Measurements from ENCODE around the gene TSR1. TPM values are rescaled to one million over a fixed set of nuclear protein-coding genes. Genes with fewer than 3 reads are reported as not detected.

The TSR1 gene
- total RNA-seq, 1 experiment from 2014 or later = 42.5 TPM

- TF ChIP-seq EZH2 (IDR thresholded peaks at IDR 0.05; ENCODE audit: low read depth) (no peak), CTCF (conservative IDR thresholded peaks at IDR 0.05) (no peak)
- H3K27ac ChIP-seq = no peak overlapping the region
- H3K36me3 ChIP-seq (ENCODE audit: low read depth) = no peaks in the 10 kb centered on the region
- H3K27me3 ChIP-seq (ENCODE audit: insufficient read depth, low read depth) = no peaks in the 10 kb centered on the region
- H2AFZ ChIP-seq = no peak overlapping the region
- CTCF ChIA-PET = no interaction called here
- no peaks in the 10 kb centered on the region for H3K9me2 ChIP-seq (ENCODE audit: insufficient read depth)
- H3F3A ChIP-seq (ENCODE audit: insufficient read depth, low read depth) = peaks cover 46% of the 10 kb centered on the region
- H4K20me1 ChIP-seq (ENCODE audit: insufficient read depth) = no peaks in the 10 kb centered on the region; the same call in 1 of the 2 replicates
- H3K79me2 ChIP-seq (ENCODE audit: low read depth) = 0 out of 2 replicates have a peak, but pooled peaks cover 4% of the 10 kb centered on the region
- intact Hi-C loops (cut with micrococcal nuclease; ENCODE audit: unreplicated experiment) = no loop called here
- H3K4me2 ChIP-seq = no peak overlapping the region
- POLR2A ChIA-PET (ENCODE audit: unreplicated experiment) = no interaction called here
- H3K4me3 ChIP-seq = no peak overlapping the region
- peaks cover 32% of the 10 kb centered on the region for H3K4me1 ChIP-seq (replicated peaks; ENCODE audit: insufficient read depth)
- BruUV-seq (replicated peaks) = no TSS peak
- no peaks in the 10 kb centered on the region for H3K9me3 ChIP-seq (ENCODE audit: insufficient read depth, low read depth)
- DNase-seq = no peak
Observed at GRCh38 chr17:2351269-2351668, 15.0 kb upstream of the TSR1 start.

GRCh38 chr17:2347805-2348685 lies 11.8 kb upstream of the TSR1 start:
- H3F3A ChIP-seq (ENCODE audit: insufficient read depth, low read depth) = peaks cover 53% of the 10 kb centered on the region

More at GRCh38 chr17:2347805-2348685, 11.8 kb upstream of the TSR1 start:
- peak; percentile 93 to 95 for DNase-seq
- CTCF ChIA-PET = interaction anchor here (0.6 to 1.4 kb wide), 5 partner anchors 10 to 1418 kb away, joined by 3 to 7 read pairs (median 4); no protein-coding TSS in a partner anchor
- POLR2A ChIA-PET (ENCODE audit: unreplicated experiment) = interaction anchor here (0.5 to 1.2 kb wide), 13 partner anchors 10 to 337 kb away, joined by 3 to 11 read pairs (median 4); partner anchors contain the start of genes SMG6, SRR and TSR1
- Histone ChIP-seq H3K4me2 (peak overlapping the region; percentile 62), H3K79me2 (ENCODE audit: low read depth) (no peaks in the 10 kb centered on the region; the same call in 1 of the 2 replicates), H3K4me3 (no peak overlapping the region), H2AFZ (no peak overlapping the region), H3K36me3 (ENCODE audit: low read depth) (no peaks in the 10 kb centered on the region), H3K27me3 (ENCODE audit: insufficient read depth, low read depth) (no peaks in the 10 kb centered on the region), H3K9me2 (ENCODE audit: insufficient read depth) (no peaks in the 10 kb centered on the region), H3K4me1 (replicated peaks; ENCODE audit: insufficient read depth) (peaks cover 34% of the 10 kb centered on the region), H4K20me1 (ENCODE audit: insufficient read depth) (no peaks in the 10 kb centered on the region), H3K9me3 (ENCODE audit: insufficient read depth, low read depth) (no peaks in the 10 kb centered on the region), H3K27ac (peak overlapping the region; percentile 77)
- BruUV-seq (replicated peaks) = no TSS peak
- intact Hi-C loops (cut with micrococcal nuclease; ENCODE audit: unreplicated experiment) = loop anchor here (2.0 kb wide), 1 partner anchor 45 kb away; the partner anchor contains the start of genes SMG6 and SRR
- TF ChIP-seq CTCF (conservative IDR thresholded peaks at IDR 0.05) = no peak
- TF ChIP-seq EZH2 (IDR thresholded peaks at IDR 0.05; ENCODE audit: low read depth) = no peak
